Measurements from ENCODE around the gene SLC6A9. TPM values are rescaled to one million over a fixed set of nuclear protein-coding genes. Genes with fewer than 3 reads are reported as not detected.

SLC6A9 gene
- total RNA-seq, result 0.09 and 7.2 TPM in 2 replicates

GRCh38 chr1:44031252-44032169 is at the start of gene SLC6A9:
Gene SLC6A9, minus strand, starts transcription at chr1:44031462. Its CDS starts 7,185 bp downstream, at chr1:44024277.

GRCh38 chr1:43991476-43992231 is 39.6 kb downstream of the SLC6A9 start, which contains the start of gene CCDC24:
Gene CCDC24, plus strand, starts transcription at chr1:43991599. Its CDS starts 280 bp downstream, at chr1:43991879.

DNA sequence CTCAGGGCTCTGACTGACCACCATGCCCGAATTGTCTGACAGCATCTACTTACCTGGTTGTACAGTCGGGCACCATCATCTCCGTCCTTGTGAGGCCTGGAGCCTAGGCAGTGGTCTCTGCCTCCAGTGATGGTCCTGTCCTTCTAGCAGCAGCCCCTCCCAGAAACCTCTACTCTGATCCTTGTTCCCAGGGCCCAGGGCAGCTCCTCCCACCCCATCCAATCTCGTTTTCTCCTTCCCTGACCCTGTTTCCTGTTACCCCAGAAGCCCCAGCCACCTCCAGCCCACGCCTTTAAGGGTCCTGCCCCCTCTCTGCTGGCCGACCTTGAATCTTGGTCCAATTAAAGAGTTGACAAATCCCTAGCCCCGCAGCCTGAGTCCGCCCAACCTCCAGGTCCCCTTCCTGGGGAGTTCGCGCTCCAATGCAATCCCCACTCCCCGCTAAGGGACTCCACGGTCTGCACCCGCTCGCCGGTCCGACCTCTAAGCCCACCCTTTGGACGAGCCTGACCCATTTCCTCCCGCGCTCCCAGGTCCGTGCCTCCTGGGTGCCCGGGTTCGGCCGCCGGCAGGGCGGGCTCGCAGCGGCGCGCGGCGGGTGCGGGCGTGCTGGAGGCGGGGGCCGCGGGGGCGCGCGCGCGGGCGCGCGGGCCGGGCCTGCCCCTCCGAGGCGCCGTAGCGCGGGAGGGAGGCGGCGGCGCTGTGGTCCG is 52.6 kb downstream of the SLC6A9 start, which contains the start of gene B4GALT2:
B4GALT2 (plus strand) TSS at position 660 of the 710 bp plus-strand sequence. CDS start 1,951 bp downstream, outside the sequence.

GRCh38 chr1:43974443-43975248 is 56.6 kb downstream of the SLC6A9 start, which contains the start of gene ATP6V0B:
Gene ATP6V0B, plus strand, starts transcription at chr1:43974960. Its CDS starts 81 bp downstream, at chr1:43975041.

DNA sequence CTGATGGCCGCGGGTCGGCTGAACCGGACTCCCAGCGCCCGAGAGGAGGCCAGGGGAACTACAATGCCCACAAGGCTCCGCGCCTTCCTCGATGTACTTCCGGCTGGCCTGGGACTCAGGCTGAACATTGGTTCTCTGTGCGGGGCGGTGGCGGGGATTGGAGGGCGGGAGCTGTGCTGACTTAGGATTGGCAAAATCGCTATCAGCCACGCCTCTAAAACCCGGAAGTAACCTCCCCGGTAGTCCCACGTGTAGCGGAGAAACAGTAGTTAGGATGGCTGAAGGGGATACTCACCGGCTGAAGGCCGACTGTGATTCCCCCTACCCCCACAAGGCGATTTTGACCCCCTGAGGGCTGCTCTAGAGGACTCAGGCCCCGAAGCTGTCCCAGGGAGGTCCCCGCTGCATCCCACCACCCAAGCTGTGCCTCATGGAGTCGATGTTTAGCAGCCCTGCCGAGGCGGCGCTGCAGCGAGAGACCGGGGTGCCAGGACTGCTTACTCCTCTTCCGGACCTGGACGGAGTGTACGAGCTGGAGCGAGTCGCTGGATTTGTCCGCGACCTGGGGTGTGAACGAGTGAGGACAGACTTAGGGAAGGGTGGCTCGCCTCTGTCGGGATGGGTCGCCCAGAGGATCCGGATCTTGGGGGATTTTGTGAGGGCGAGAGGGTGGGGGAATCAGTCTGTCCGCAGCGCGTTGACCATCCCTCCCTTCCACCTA is 61.4 kb downstream of the SLC6A9 start, which contains the start of gene DPH2:
DPH2 (plus strand) TSS at position 265 of the 721 bp plus-strand sequence; CDS start at position 431, 166 bp downstream.

Other genes starting within 250 kb of the SLC6A9 start
- gene ARTN, start 97.7 kb downstream of the SLC6A9 start, total RNA-seq, result 0.09 TPM in 1 of 2 replicates, not detected in the other
- 10.4 and 15.7 TPM in 2 replicates for gene IPO13, start 84.5 kb downstream of the SLC6A9 start, total RNA-seq
- gene DPH2, start 61.5 kb downstream of the SLC6A9 start, total RNA-seq, result 21.0 and 26.6 TPM in 2 replicates
- gene ATP6V0B, start 56.5 kb downstream of the SLC6A9 start, total RNA-seq, result 95.7 and 103 TPM in 2 replicates
- 63.8 and 64.9 TPM in 2 replicates for gene B4GALT2, start 52.3 kb downstream of the SLC6A9 start, total RNA-seq
- 1.6 and 2.4 TPM in 2 replicates for gene CCDC24, start 39.9 kb downstream of the SLC6A9 start, total RNA-seq
- gene KLF17, start 87.4 kb upstream of the SLC6A9 start, total RNA-seq, result not detected in 2 replicates
- not detected in 2 replicates for gene KLF18, start 110.2 kb upstream of the SLC6A9 start, total RNA-seq
- gene DMAP1, start 182.0 kb upstream of the SLC6A9 start, total RNA-seq, result 22.0 and 25.9 TPM in 2 replicates